KMS-11 (cell line): ENCODE measurements around the gene DEPDC5.

Experiments
- H2AFZ ChIP-seq: fragments of 200-600 bp; sonication (generic); 2 replicates; pipeline ENCODE4 v1.6.1; 2016; ENCODE audit warnings: antibody characterized with exemption, mixed run types, low read depth
- H3K27ac ChIP-seq: fragments of 200-600 bp; sonication (generic); 2 replicates; pipeline ENCODE4 v1.6.1; 2016; ENCODE audit warnings: mild to moderate bottlenecking, mixed run types
- H3K27me3 ChIP-seq: fragments of 200-600 bp; sonication (generic); 2 replicates; pipeline ENCODE4 v1.6.1; 2017; ENCODE audit warnings: mild to moderate bottlenecking, low read depth, mixed run types, moderate library complexity; ENCODE audit not compliant: insufficient read depth
- H3K36me3 ChIP-seq: fragments of 200-600 bp; sonication (generic); 2 replicates; pipeline ENCODE4 v1.6.1; 2017; ENCODE audit warnings: mild to moderate bottlenecking, mixed run types; ENCODE audit not compliant: insufficient read depth
- H3K4me1 ChIP-seq: fragments of 200-600 bp; sonication (generic); 2 replicates; pipeline ENCODE4 v1.6.1; 2016; ENCODE audit warnings: mild to moderate bottlenecking, low read depth, mixed run types; ENCODE audit not compliant: poor library complexity, severe bottlenecking
- H3K4me2 ChIP-seq: fragments of 200-600 bp; sonication (generic); 2 replicates; pipeline ENCODE4 v1.7.0; 2016; ENCODE audit warnings: mild to moderate bottlenecking, mixed run types
- H3K4me3 ChIP-seq: fragments of 200-600 bp; sonication (generic); IDR thresholded peaks from 2 replicates; pipeline ENCODE4 v1.6.1; 2017; ENCODE audit warnings: low read depth, low read length, mixed read lengths; ENCODE audit not compliant: insufficient read depth
- H3K79me2 ChIP-seq: fragments of 200-600 bp; sonication (generic); 2 replicates; pipeline ENCODE4 v1.6.1; 2016; ENCODE audit warnings: low read depth, mixed run types; ENCODE audit not compliant: insufficient read depth
- H3K9ac ChIP-seq: fragments of 200-600 bp; sonication (generic); 2 replicates; pipeline ENCODE4 v1.6.1; 2016; ENCODE audit warnings: mild to moderate bottlenecking, mixed run types
- H4K20me1 ChIP-seq: fragments of 200-600 bp; sonication (generic); 2 replicates; pipeline ENCODE4 v1.6.1; 2016; ENCODE audit warnings: mild to moderate bottlenecking, mixed run types; ENCODE audit not compliant: insufficient read depth
- TF ChIP-seq, protein P1 (sequence below): fragments of 200-600 bp; sonication (generic); conservative IDR thresholded peaks from 2 replicates; pipeline ENCODE4 v1.6.1; 2017; ENCODE audit warnings: low read depth, mild to moderate bottlenecking, antibody characterized with exemption, low read length, moderate library complexity, mixed read lengths

DEPDC5 gene

DNA sequence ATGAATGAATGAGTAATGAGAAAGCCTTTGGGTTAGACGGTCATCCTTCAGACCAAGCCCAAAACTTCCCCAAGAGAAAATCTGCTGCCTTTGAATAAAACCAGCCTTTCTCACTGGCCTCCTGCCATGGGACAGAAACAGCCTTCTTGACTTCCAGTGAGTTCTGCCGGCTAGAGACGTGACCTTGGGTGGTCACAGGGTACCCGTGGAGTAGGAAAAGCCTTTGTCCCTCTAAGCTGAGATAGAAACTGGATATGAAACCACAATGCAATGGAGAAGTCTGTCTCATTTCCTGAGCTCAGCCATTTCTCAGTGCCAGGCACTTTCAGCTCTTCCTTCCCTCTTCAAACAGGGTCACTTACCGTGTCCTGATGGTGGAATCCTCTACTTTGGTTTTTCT lies 169.3 kb downstream of the DEPDC5 start:
- Histone ChIP-seq H3K27ac (no peak overlapping the region), H3K79me2 (no peaks in the 10 kb centered on the region), H3K36me3 (no peaks in the 10 kb centered on the region), H3K4me1 (peaks cover 4% of the 10 kb centered on the region), H3K4me3 (no peak overlapping the region), H3K4me2 (no peak overlapping the region), H3K27me3 (no peaks in the 10 kb centered on the region), H4K20me1 (no peaks in the 10 kb centered on the region), H3K9ac (no peak overlapping the region), H2AFZ (no peak overlapping the region)
- TF ChIP-seq, protein P1, sequence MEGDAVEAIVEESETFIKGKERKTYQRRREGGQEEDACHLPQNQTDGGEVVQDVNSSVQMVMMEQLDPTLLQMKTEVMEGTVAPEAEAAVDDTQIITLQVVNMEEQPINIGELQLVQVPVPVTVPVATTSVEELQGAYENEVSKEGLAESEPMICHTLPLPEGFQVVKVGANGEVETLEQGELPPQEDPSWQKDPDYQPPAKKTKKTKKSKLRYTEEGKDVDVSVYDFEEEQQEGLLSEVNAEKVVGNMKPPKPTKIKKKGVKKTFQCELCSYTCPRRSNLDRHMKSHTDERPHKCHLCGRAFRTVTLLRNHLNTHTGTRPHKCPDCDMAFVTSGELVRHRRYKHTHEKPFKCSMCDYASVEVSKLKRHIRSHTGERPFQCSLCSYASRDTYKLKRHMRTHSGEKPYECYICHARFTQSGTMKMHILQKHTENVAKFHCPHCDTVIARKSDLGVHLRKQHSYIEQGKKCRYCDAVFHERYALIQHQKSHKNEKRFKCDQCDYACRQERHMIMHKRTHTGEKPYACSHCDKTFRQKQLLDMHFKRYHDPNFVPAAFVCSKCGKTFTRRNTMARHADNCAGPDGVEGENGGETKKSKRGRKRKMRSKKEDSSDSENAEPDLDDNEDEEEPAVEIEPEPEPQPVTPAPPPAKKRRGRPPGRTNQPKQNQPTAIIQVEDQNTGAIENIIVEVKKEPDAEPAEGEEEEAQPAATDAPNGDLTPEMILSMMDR, result no peak

- TF ChIP-seq, protein P1, result no peak
- no peaks in the 10 kb centered on the region for H3K27me3 ChIP-seq
- no peak overlapping the region for H3K4me2 ChIP-seq
- H3K4me1 ChIP-seq, result peaks cover 4% of the 10 kb centered on the region
- no peak overlapping the region for H3K9ac ChIP-seq
- H3K4me3 ChIP-seq, result no peak overlapping the region
- no peaks in the 10 kb centered on the region for H3K36me3 ChIP-seq
- H2AFZ ChIP-seq, result no peak overlapping the region
- no peaks in the 10 kb centered on the region for H4K20me1 ChIP-seq
- H3K79me2 ChIP-seq, result no peaks in the 10 kb centered on the region
- no peak overlapping the region for H3K27ac ChIP-seq
Observed at GRCh38 chr22:31923747-31924146, 169.9 kb downstream of the DEPDC5 start.

- TF ChIP-seq, protein P1, result no peak
- H2AFZ ChIP-seq, result no peak overlapping the region
- H3K27me3 ChIP-seq, result no peaks in the 10 kb centered on the region
- H3K27ac ChIP-seq, result no peak overlapping the region
- no peaks in the 10 kb centered on the region for H4K20me1 ChIP-seq
- H3K4me3 ChIP-seq, result no peak overlapping the region
- no peaks in the 10 kb centered on the region for H3K79me2 ChIP-seq
- no peak overlapping the region for H3K9ac ChIP-seq
- H3K4me1 ChIP-seq, result peaks cover 4% of the 10 kb centered on the region
- no peak overlapping the region for H3K4me2 ChIP-seq
- no peaks in the 10 kb centered on the region for H3K36me3 ChIP-seq
Observed at GRCh38 chr22:31925056-31925455, 171.2 kb downstream of the DEPDC5 start.

DNA sequence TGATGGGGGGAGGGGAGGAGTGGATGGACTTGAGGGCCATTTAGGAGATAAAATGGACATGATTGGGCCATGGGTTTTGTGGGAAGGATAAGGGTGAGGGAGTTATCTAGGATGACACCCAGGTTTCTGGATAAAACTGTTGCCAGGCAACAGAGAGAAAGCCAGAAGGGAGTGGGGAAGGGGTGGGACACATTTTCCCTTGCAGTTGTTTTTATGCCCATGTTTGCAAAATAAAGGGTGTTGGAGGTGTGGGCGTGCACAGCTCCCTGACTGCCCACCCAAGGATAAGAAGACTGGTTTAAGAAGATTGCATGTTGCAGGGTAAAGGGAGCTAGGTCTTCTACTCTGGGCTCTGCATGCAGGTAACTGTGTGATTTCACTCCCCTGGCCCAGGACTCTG lies 172.2 kb downstream of the DEPDC5 start:
- Histone ChIP-seq H4K20me1 (no peaks in the 10 kb centered on the region), H3K4me2 (no peak overlapping the region), H3K4me1 (peaks cover 4% of the 10 kb centered on the region), H3K27ac (no peak overlapping the region), H3K4me3 (no peak overlapping the region), H3K36me3 (no peaks in the 10 kb centered on the region), H3K9ac (no peak overlapping the region), H3K79me2 (no peaks in the 10 kb centered on the region), H2AFZ (no peak overlapping the region), H3K27me3 (no peaks in the 10 kb centered on the region)
- TF ChIP-seq, protein P1, result no peak
